ENCODE results near the gene ROPN1L. TPM values are rescaled to one million over a fixed set of nuclear protein-coding genes. Genes with fewer than 3 reads are reported as not detected.
"Not testable (repeated sequence)": the region's sequence is repeated elsewhere in the genome, so short reads cannot be mapped to it uniquely, and the experiment has no call there.

ROPN1L gene
- total RNA-seq, 3 donors from 2014 or later (not counting 1 experiment from before 2014, with no cell fraction given), result 1.2 to 5.2 (median 4.3) TPM

DNA sequence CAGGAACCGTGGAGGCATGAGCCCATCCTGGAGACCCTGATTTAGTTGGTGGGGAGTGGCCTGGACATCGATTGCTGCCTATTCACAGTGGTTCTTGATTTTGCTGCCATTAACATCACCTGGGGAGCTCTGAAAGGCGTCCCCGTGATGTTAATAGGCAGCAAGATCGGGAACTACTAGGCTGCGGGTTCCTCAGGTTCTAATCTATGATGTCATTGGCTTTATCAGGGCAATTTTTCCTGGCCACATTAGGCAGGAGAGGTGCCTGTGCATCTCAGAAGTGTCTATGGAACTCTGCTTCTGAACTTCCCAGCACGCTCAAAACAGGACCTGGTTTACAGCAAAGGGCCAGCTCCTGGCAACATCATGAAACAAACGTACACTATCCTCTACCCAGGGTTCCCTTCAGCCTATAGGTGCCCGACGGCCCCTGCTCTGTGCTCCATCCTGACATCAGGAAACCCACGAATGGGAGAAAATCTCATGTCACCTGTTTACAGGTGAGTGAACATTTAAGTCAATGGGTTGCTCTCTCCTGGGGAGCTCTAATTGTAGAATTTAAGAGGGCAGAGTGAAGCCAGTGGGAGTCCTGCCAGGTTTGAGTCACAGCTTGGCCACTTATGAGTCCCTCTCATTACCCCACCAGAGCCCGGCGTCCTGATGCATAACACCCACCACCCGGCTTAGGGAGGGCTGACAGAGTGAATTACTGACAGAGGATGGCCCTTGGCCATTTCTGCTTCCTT lies 49.4 kb downstream of the ROPN1L start:
- no peak overlapping the region for H3K27ac ChIP-seq (ENCODE audit: low read length)
- H3K27me3 ChIP-seq (ENCODE audit: control insufficient read depth, insufficient read depth, low read length), result no peaks in the 10 kb centered on the region
- intact Hi-C loops (cut with micrococcal nuclease), result no loop called here
- TF ChIP-seq, protein P1, sequence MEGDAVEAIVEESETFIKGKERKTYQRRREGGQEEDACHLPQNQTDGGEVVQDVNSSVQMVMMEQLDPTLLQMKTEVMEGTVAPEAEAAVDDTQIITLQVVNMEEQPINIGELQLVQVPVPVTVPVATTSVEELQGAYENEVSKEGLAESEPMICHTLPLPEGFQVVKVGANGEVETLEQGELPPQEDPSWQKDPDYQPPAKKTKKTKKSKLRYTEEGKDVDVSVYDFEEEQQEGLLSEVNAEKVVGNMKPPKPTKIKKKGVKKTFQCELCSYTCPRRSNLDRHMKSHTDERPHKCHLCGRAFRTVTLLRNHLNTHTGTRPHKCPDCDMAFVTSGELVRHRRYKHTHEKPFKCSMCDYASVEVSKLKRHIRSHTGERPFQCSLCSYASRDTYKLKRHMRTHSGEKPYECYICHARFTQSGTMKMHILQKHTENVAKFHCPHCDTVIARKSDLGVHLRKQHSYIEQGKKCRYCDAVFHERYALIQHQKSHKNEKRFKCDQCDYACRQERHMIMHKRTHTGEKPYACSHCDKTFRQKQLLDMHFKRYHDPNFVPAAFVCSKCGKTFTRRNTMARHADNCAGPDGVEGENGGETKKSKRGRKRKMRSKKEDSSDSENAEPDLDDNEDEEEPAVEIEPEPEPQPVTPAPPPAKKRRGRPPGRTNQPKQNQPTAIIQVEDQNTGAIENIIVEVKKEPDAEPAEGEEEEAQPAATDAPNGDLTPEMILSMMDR (IDR thresholded peaks at IDR 0.05), result no peak
- peaks cover 17% of the 10 kb centered on the region for H3K4me1 ChIP-seq (ENCODE audit: control insufficient read depth, insufficient read depth, low read length)
- no peak overlapping the region for H3K4me3 ChIP-seq (ENCODE audit: low read length)
- Mint-ChIP-seq H3K4me3 (no peak overlapping the region), H3K9me3 (peaks cover 0 to 3% of the 10 kb centered on the region in 2 donors), H3K27me3 (ENCODE audit: low read depth in 2 of 2) (no peaks in the 10 kb centered on the region), H3K36me3 (no peaks in the 10 kb centered on the region), H3K4me1 (peaks cover 18 to 36% of the 10 kb centered on the region in 2 donors), H3K27ac (no peak overlapping the region)
- H3K36me3 ChIP-seq (ENCODE audit: control insufficient read depth, insufficient read depth, low read length), result no peaks in the 10 kb centered on the region
- WGBS (ENCODE audit: insufficient coverage), result 87% methylated on average over 14 of the region's 14 CpGs
- H3K9me3 ChIP-seq (ENCODE audit: control insufficient read depth, insufficient read depth, low read length), result no peaks in the 10 kb centered on the region
- ATAC-seq, result no peak
- no peak for DNase-seq

DNA sequence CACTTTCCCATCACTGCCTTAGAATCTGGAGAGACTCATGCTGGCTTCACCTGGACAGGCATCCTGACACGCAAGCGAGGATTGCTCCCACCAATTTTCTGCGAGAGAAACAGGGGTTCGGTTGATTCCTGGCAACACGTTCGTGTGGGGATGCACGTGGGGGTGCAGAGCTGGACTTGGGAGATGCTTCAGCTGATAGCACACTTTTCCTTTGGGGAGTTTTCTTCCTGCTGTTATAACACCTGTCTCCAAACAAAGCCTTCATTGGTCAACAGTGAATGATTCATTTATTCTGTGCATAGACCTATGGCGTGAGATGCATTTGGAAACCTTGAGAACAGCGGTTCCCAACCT lies 50.0 kb downstream of the ROPN1L start:
- Mint-ChIP-seq H3K4me1 (peaks cover 18 to 36% of the 10 kb centered on the region in 2 donors), H3K27ac (no peak overlapping the region), H3K4me3 (no peak overlapping the region), H3K36me3 (no peaks in the 10 kb centered on the region), H3K27me3 (ENCODE audit: low read depth in 2 of 2) (no peaks in the 10 kb centered on the region), H3K9me3 (peaks cover 0 to 3% of the 10 kb centered on the region in 2 donors)
- H3K27ac ChIP-seq (ENCODE audit: low read length), result no peak overlapping the region
- H3K9me3 ChIP-seq (ENCODE audit: control insufficient read depth, insufficient read depth, low read length), result no peaks in the 10 kb centered on the region
- ATAC-seq (no peak), DNase-seq (no peak)
- H3K4me1 ChIP-seq (ENCODE audit: control insufficient read depth, insufficient read depth, low read length), result peaks cover 17% of the 10 kb centered on the region
- H3K36me3 ChIP-seq (ENCODE audit: control insufficient read depth, insufficient read depth, low read length), result no peaks in the 10 kb centered on the region
- H3K27me3 ChIP-seq (ENCODE audit: control insufficient read depth, insufficient read depth, low read length), result no peaks in the 10 kb centered on the region
- WGBS (ENCODE audit: insufficient coverage), result 92% methylated on average over 9 of the region's 9 CpGs
- TF ChIP-seq, protein P1 (IDR thresholded peaks at IDR 0.05), result no peak
- intact Hi-C loops (cut with micrococcal nuclease), result no loop called here
- H3K4me3 ChIP-seq (ENCODE audit: low read length), result no peak overlapping the region

DNA sequence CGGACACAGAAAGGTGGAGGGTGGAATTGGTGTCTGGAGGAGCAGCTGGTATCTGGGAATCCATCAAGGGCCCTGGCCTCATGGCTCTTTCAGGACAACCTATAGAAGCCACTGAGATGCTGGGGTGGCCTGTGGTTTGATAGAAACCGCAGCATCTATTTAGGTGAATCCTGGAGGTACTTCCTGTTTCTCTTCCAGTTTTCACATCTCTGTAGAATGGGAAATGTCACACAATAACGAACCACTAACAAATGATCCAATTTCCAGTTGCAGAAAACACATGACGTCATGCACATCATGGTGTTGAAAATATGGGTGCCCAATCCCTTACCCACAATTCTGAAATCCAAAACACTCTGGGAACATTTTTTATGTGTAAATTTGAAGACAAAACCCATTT lies 52.2 kb downstream of the ROPN1L start:
- Histone ChIP-seq H3K4me3 (ENCODE audit: low read length) (no peak overlapping the region), H3K9me3 (ENCODE audit: control insufficient read depth, insufficient read depth, low read length) (no peaks in the 10 kb centered on the region), H3K4me1 (ENCODE audit: control insufficient read depth, insufficient read depth, low read length) (peaks cover 17% of the 10 kb centered on the region), H3K36me3 (ENCODE audit: control insufficient read depth, insufficient read depth, low read length) (no peaks in the 10 kb centered on the region), H3K27me3 (ENCODE audit: control insufficient read depth, insufficient read depth, low read length) (no peaks in the 10 kb centered on the region), H3K27ac (ENCODE audit: low read length) (no peak overlapping the region)
- Mint-ChIP-seq H3K27ac (no peak overlapping the region), H3K36me3 (no peaks in the 10 kb centered on the region), H3K27me3 (ENCODE audit: low read depth in 2 of 2) (no peaks in the 10 kb centered on the region), H3K4me1 (peaks cover 16 to 26% of the 10 kb centered on the region in 2 donors), H3K4me3 (no peak overlapping the region), H3K9me3 (peaks cover 0 to 3% of the 10 kb centered on the region in 2 donors)
- intact Hi-C loops (cut with micrococcal nuclease), result no loop called here
- ATAC-seq (no peak), DNase-seq (no peak)
- 62% methylated on average over 3 of the region's 4 CpGs for WGBS (ENCODE audit: insufficient coverage)
- TF ChIP-seq, protein P1 (IDR thresholded peaks at IDR 0.05), result no peak

DNA sequence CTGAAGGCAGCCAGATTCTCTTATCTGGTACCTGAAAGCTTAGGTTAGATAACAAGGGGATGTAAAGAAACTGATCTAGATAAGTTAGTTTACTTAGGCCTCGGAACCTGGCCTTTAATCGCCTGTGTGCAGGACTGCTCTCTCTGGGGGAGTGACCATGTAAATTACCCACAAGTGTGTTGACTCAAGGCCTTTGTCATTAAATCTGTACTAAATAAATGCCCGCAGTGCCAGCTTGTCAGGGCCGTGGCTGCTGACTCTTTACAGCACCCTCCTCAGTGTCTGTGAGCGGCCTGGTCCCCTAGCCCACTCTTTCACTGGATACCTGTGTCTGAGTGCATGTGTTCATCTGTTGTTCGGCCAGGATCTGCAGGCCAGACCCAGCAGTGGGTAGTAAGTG lies 52.8 kb downstream of the ROPN1L start:
- H3K9me3 ChIP-seq (ENCODE audit: control insufficient read depth, insufficient read depth, low read length); H3K27me3 Mint-ChIP-seq (ENCODE audit: low read depth in 2 of 2); H3K9me3 Mint-ChIP-seq; ATAC-seq; H3K36me3 ChIP-seq (ENCODE audit: control insufficient read depth, insufficient read depth, low read length); DNase-seq; H3K27ac Mint-ChIP-seq; H3K4me3 ChIP-seq (ENCODE audit: low read length); H3K36me3 Mint-ChIP-seq; H3K4me3 Mint-ChIP-seq; H3K27ac ChIP-seq (ENCODE audit: low read length); H3K27me3 ChIP-seq (ENCODE audit: control insufficient read depth, insufficient read depth, low read length); intact Hi-C loops (cut with micrococcal nuclease): not testable (repeated sequence)
- 95% methylated on average over 6 of the region's 6 CpGs for WGBS (ENCODE audit: insufficient coverage)
- H3K4me1 ChIP-seq (ENCODE audit: control insufficient read depth, insufficient read depth, low read length), result peaks cover 13% of the 10 kb centered on the region
- peaks cover 11 to 22% of the 10 kb centered on the region in 2 donors for H3K4me1 Mint-ChIP-seq

Data from natural killer cell (primary cell).